K562 (cell line): Measurements from ENCODE around the gene CTF1. TPM values are rescaled to one million over a fixed set of nuclear protein-coding genes. Genes with fewer than 3 reads are reported as not detected.

Source experiments
- BCL6 ChIP-seq: fragments of 250-450 bp; sonication (Bioruptor Pico); IDR thresholded peaks from 2 replicates; pipeline ENCODE4 v1.4.0; 2020
- BRCA1 ChIP-seq, 2 experiments: fragments of 450-650 bp in 1 of 2; sonication (generic) in 1 of 2; formaldehyde crosslinking in 1 of 2; IDR thresholded peaks; 2 replicates each; pipeline versions ENCODE4 v1.5.0 to v1.6.1; 2017 to 2020; ENCODE audit warnings: mild to moderate bottlenecking in 1 of 2, missing genetic modification reagents in 1 of 2
- C11orf30 ChIP-seq: fragments of 450-650 bp; IDR thresholded peaks from 2 replicates; pipeline ENCODE4 v1.6.1; 2016; ENCODE audit warnings: low read depth, mild to moderate bottlenecking
- CHD1 ChIP-seq: fragments of 200-600 bp; sonication (generic); IDR thresholded peaks from one replicate; pipeline ENCODE4 v1.6.1; 2012; ENCODE audit warnings: mild to moderate bottlenecking, moderate library complexity, low read length, inconsistent platforms
- CREB3 ChIP-seq: fragments of 450-650 bp; conservative IDR thresholded peaks from 2 replicates; pipeline ENCODE4 v1.6.1; 2016; ENCODE audit warnings: missing genetic modification characterization, low read depth, mild to moderate bottlenecking, missing compliant biosample characterization, moderate library complexity
- FOXJ2 ChIP-seq: fragments of 200-800 bp; sonication (Bioruptor generic); IDR thresholded peaks from 2 replicates; pipeline ENCODE4 v1.6.1; 2016; ENCODE audit warnings: missing genetic modification characterization, missing compliant biosample characterization
- FUS ChIP-seq: fragments of 200-400 bp; formaldehyde crosslinking; optimal IDR thresholded peaks from 2 replicates; pipeline ENCODE3; 2017; ENCODE audit warnings: low read depth, low read length
- GABPB2 ChIP-seq: fragments of 250-450 bp; sonication (Bioruptor Pico); conservative IDR thresholded peaks from 2 replicates; pipeline ENCODE4 v1.5.1; 2021; ENCODE audit warnings: mild to moderate bottlenecking
- IFI16 ChIP-seq: fragments of 250-450 bp; sonication (Bioruptor Pico); IDR thresholded peaks from 2 replicates; pipeline ENCODE4 v2.1.2; 2022; ENCODE audit warnings: mild to moderate bottlenecking, inconsistent platforms
- KAT2B ChIP-seq: IDR thresholded peaks from one replicate; pipeline ENCODE4 v1.6.1; 2012; ENCODE audit warnings: low read depth, mild to moderate bottlenecking, control low read depth, inconsistent platforms, low read length, moderate library complexity
- KAT7 ChIP-seq: sonication (generic); formaldehyde crosslinking; IDR thresholded peaks from 2 replicates; pipeline ENCODE4 v1.8.0; 2022; ENCODE audit warnings: missing genetic modification reagents, mild to moderate bottlenecking, borderline replicate concordance
- KDM2B ChIP-seq: fragments of 250-450 bp; sonication (Bioruptor Pico); IDR thresholded peaks from 2 replicates; pipeline ENCODE4 v1.8.0; 2021; ENCODE audit warnings: mild to moderate bottlenecking, moderate library complexity
- KLF10 ChIP-seq: fragments of 250-450 bp; sonication (Bioruptor Pico); IDR thresholded peaks from 2 replicates; pipeline ENCODE4 v1.6.1; 2021; ENCODE audit warnings: matching md5 sums
- KLF16 ChIP-seq: IDR thresholded peaks from 2 replicates; pipeline ENCODE4 v1.6.1; 2016; ENCODE audit warnings: antibody characterized with exemption
- NFE2L1 ChIP-seq: fragments of 450-650 bp; IDR thresholded peaks from 2 replicates; pipeline ENCODE4 v1.6.1; 2016; ENCODE audit warnings: missing genetic modification characterization, low read depth, mild to moderate bottlenecking, missing compliant biosample characterization, moderate library complexity, borderline replicate concordance
- NUFIP1 ChIP-seq: fragments of 450-650 bp; IDR thresholded peaks from 2 replicates; pipeline ENCODE4 v1.6.1; 2018; ENCODE audit not compliant: partially characterized antibody
- PHB ChIP-seq: fragments of 250-450 bp; sonication (Bioruptor Pico); IDR thresholded peaks from 2 replicates; pipeline ENCODE4 v1.5.0; 2021
- PTRF ChIP-seq: fragments of 450-650 bp; IDR thresholded peaks from 2 replicates; pipeline ENCODE4 v1.6.1; 2016; ENCODE audit warnings: mild to moderate bottlenecking, missing genetic modification characterization, missing compliant biosample characterization
- RBM17 ChIP-seq: fragments of 200-400 bp; formaldehyde crosslinking; IDR thresholded peaks from 2 replicates; pipeline ENCODE4 v1.6.1; 2017; ENCODE audit warnings: low read depth, mild to moderate bottlenecking, low read length, borderline replicate concordance
- RCOR1 ChIP-seq, 2 experiments: IDR thresholded peaks; 2 replicates each; pipeline ENCODE4 v1.6.1; 2012; ENCODE audit warnings: low read depth in 2 of 2, low read length in 2 of 2, borderline replicate concordance in 1 of 2, improper control_type of control experiment in 1 of 2
- TARDBP ChIP-seq: fragments of 450-650 bp; IDR thresholded peaks from 2 replicates; pipeline ENCODE4 v1.6.1; 2016
- XRCC3 ChIP-seq: fragments of 450-650 bp; IDR thresholded peaks from 2 replicates; pipeline ENCODE4 v1.6.1; 2017; ENCODE audit warnings: mild to moderate bottlenecking, moderate library complexity
- ZNF239 ChIP-seq: fragments of 250-450 bp; sonication (Bioruptor Pico); IDR thresholded peaks from 2 replicates; pipeline ENCODE4 v1.4.0; 2020; ENCODE audit warnings: mild to moderate bottlenecking
- ZNF316 ChIP-seq: fragments of 450-650 bp; IDR thresholded peaks from 2 replicates; pipeline ENCODE4 v1.6.1; 2016
- ZNF347 ChIP-seq: fragments of 450-650 bp; formaldehyde crosslinking; IDR thresholded peaks from 2 replicates; pipeline ENCODE4 v1.4.0; 2020; ENCODE audit warnings: low read depth, mild to moderate bottlenecking, moderate library complexity
- ZNF431 ChIP-seq: sonication (generic); formaldehyde crosslinking; IDR thresholded peaks from 2 replicates; pipeline ENCODE4 v1.8.0; 2022; ENCODE audit warnings: mild to moderate bottlenecking, missing genetic modification reagents
- ZNF589 ChIP-seq: fragments of 200-800 bp; sonication (Bioruptor generic); IDR thresholded peaks from 2 replicates; pipeline ENCODE4 v1.6.1; 2016; ENCODE audit warnings: low read depth, missing genetic modification characterization, missing compliant biosample characterization
- ZNF79 ChIP-seq: fragments of 250-450 bp; sonication (Bioruptor Pico); IDR thresholded peaks from 2 replicates; pipeline ENCODE4 v1.4.0; 2020; ENCODE audit warnings: low read depth, mild to moderate bottlenecking, moderate library complexity
- polyA plus RNA-seq, 8 experiments: library from polyadenylated mRNA; depleted of rRNA in 4 of 8; stranded (reverse) in 5 of 8; unstranded in 3 of 8; fragments of >200 nt; fragmentation: Nextera tagmentation in 2 of 8; fragmentation: Illumina TruSeq in 1 of 8; extraction: Ambion mirVana in 2 of 8; extraction: Trizol in 1 of 8; gene quantifications; 2 replicates each; pipeline versions ENCODE4 v1.2.1 to v1.2.3, GENCODE V29; 2011 to 2014; ENCODE audit warnings: inconsistent platforms in 1 of 8, missing spikeins in 1 of 8
- total RNA-seq, 7 experiments: library from RNA; depleted of rRNA in 6 of 7; stranded (reverse); fragments of >200 nt in 6 of 7; fragmentation: Illumina TruSeq in 2 of 7; extraction: Trizol in 2 of 7; gene quantifications; 2 replicates each; pipeline versions ENCODE4 v1.2.1 to v1.2.3, GENCODE V29; 2011 to 2021; ENCODE audit warnings: low replicate concordance in 1 of 7

Gene CTF1
- total and polyA plus RNA-seq, 9 of the 15 experiments (the other 6 are each of a cell fraction or from before 2014, with no cell fraction given) = 0.24 to 2.5 (median 0.44) TPM

GRCh38 chr16:30893744-30894539, 2.5 kb upstream of the CTF1 start, which contains the start of gene BCL7C (continued):
- peak; percentile 76; the same call in 1 of the 2 replicates for TF ChIP-seq KAT7 (CRISPR knock-in tag)
- no peak for TF ChIP-seq ZNF316
- TF ChIP-seq TARDBP = no peak
- TF ChIP-seq KLF10 (CRISPR knock-in tag) = no peak
- TF ChIP-seq C11orf30 = no peak
- TF ChIP-seq BRCA1 (IDR thresholded peaks at IDR 0.05) = no peak
- TF ChIP-seq BRCA1 (CRISPR knock-in tag; IDR thresholded peaks at IDR 0.05) = peak; percentile 96; the same call in 1 of the 2 replicates
- no peak for TF ChIP-seq KAT2B
- TF ChIP-seq PTRF (tag) = no peak
- peak; percentile 76 for TF ChIP-seq NUFIP1
- no peak for TF ChIP-seq GABPB2 (CRISPR knock-in tag)
- peak in 1 of 2 experiments; percentile 39; a peak in 2 of 4 replicates for TF ChIP-seq RCOR1 (IDR thresholded peaks at IDR 0.05; ENCODE audit: borderline replicate concordance in 1 of 2, low read depth in 2 of 2, low read length in 2 of 2)
- TF ChIP-seq BCL6 (CRISPR knock-in tag) = 0 out of 2 replicates have a peak, but pooled peaks have one; percentile 44
- no peak for TF ChIP-seq ZNF347 (CRISPR knock-in tag)
- TF ChIP-seq XRCC3 = no peak
- TF ChIP-seq FUS = no peak
- no peak for TF ChIP-seq NFE2L1 (tag)
- TF ChIP-seq ZNF239 (CRISPR knock-in tag) = no peak
- TF ChIP-seq RBM17 = no peak
- TF ChIP-seq CHD1 = no peak
- TF ChIP-seq KDM2B = peak; percentile 69; the same call in 1 of the 2 replicates
- TF ChIP-seq IFI16 (CRISPR knock-in tag) = no peak
- no peak for TF ChIP-seq PHB
- TF ChIP-seq ZNF79 (CRISPR knock-in tag) = no peak
- TF ChIP-seq ZNF589 (CRISPR knock-in tag) = peak; percentile 90
- no peak for TF ChIP-seq FOXJ2 (tag)
- peak; percentile 47; the same call in 1 of the 2 replicates for TF ChIP-seq CREB3
- peak; percentile 87 for TF ChIP-seq ZNF431
- TF ChIP-seq KLF16 = no peak
